Measurements from ENCODE around the gene WTAP. TPM values are rescaled to one million over a fixed set of nuclear protein-coding genes. Genes with fewer than 3 reads are reported as not detected.
"Not testable (repeated sequence)": the region's sequence is repeated elsewhere in the genome, so short reads cannot be mapped to it uniquely, and the experiment has no call there.

Gene WTAP
- total RNA-seq, 1 donor from 2014 or later: 88.3 TPM

DNA sequence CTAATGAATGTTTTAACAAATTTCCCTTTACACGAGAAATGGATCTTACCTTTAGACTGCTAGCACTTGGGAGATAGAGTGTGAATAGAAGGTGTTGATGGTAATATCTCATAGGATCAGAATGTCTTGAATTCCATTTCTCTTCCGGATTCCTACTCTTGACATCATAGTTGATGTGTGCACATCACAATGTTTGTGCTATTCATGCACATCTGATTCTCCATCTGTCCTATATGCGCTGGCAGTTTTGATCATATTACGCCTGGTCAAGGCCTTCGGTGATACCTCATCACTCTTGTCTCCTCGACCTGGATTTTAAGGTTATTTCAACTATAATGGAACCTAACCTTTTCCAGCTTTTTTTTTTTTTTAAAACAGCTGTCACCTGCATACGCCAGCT, 17.8 kb downstream of the WTAP start:
- no peak for DNase-seq (ENCODE audit: low read depth)
- Histone ChIP-seq H3K36me3 (ENCODE audit: control insufficient read depth, insufficient read depth, low read length) (peaks cover 1% of the 10 kb centered on the region), H3K4me3 (ENCODE audit: low read depth, low read length) (no peak overlapping the region), H3K27me3 (ENCODE audit: control insufficient read depth, insufficient read depth, low read length) (no peaks in the 10 kb centered on the region)
- no peak for TF ChIP-seq CTCF (IDR thresholded peaks at IDR 0.05; ENCODE audit: insufficient read depth, low read length, poor library complexity, severe bottlenecking)

DNA sequence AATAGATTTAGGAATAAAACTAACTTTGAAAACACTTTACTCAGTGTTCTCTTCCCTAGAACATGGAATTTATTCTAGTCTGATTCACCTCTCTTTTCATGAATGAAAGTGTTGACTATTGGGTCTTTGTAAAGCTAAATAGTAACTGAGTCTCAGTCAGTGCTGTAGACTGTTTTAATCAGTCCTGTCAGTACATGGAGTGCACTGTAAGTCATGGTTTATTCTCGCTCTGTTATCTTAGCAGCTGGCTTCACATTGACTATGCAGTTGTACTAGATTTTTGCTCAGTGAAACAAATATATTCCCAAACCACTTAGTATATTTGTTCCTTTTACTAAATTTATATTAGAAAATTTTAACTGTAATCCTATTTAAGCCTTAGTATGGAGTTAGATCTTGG, 19.5 kb downstream of the WTAP start:
- Histone ChIP-seq H3K4me3 (ENCODE audit: low read depth, low read length) (no peak overlapping the region), H3K36me3 (ENCODE audit: control insufficient read depth, insufficient read depth, low read length) (peaks cover 1% of the 10 kb centered on the region), H3K27me3 (ENCODE audit: control insufficient read depth, insufficient read depth, low read length) (no peaks in the 10 kb centered on the region)
- no peak for TF ChIP-seq CTCF (IDR thresholded peaks at IDR 0.05; ENCODE audit: insufficient read depth, low read length, poor library complexity, severe bottlenecking)
- DNase-seq (ENCODE audit: low read depth): no peak

DNA sequence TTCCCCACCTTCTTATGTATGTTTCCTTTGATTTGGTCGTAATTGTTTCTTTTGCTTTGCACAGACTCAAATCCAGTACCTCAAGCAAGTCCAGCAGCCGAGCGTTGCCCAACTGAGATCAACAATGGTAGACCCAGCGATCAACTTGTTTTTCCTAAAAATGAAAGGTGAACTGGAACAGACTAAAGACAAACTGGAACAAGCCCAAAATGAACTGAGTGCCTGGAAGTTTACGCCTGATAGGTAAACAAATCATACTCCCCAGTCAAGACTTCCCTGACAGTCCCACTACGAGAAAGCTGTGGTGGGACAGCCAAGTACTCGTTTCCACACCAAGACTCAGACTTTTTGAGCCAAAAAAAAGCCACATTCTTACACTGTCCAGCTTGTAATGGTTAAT, 20.8 kb downstream of the WTAP start:
- H3K27me3 ChIP-seq (ENCODE audit: control insufficient read depth, insufficient read depth, low read length); DNase-seq (ENCODE audit: low read depth); H3K36me3 ChIP-seq (ENCODE audit: control insufficient read depth, insufficient read depth, low read length); H3K4me3 ChIP-seq (ENCODE audit: low read depth, low read length): not testable (repeated sequence)

- peaks cover 3% of the 10 kb centered on the region for H3K36me3 ChIP-seq (ENCODE audit: control insufficient read depth, insufficient read depth, low read length)
- TF ChIP-seq CTCF (IDR thresholded peaks at IDR 0.05; ENCODE audit: insufficient read depth, low read length, poor library complexity, severe bottlenecking): no peak
- H3K4me3 ChIP-seq (ENCODE audit: low read depth, low read length): no peak overlapping the region
- no peaks in the 10 kb centered on the region for H3K27me3 ChIP-seq (ENCODE audit: control insufficient read depth, insufficient read depth, low read length)
- no peak for DNase-seq (ENCODE audit: low read depth)
Measured at GRCh38 chr6:159751448-159751847, 24.1 kb downstream of the WTAP start.

DNA sequence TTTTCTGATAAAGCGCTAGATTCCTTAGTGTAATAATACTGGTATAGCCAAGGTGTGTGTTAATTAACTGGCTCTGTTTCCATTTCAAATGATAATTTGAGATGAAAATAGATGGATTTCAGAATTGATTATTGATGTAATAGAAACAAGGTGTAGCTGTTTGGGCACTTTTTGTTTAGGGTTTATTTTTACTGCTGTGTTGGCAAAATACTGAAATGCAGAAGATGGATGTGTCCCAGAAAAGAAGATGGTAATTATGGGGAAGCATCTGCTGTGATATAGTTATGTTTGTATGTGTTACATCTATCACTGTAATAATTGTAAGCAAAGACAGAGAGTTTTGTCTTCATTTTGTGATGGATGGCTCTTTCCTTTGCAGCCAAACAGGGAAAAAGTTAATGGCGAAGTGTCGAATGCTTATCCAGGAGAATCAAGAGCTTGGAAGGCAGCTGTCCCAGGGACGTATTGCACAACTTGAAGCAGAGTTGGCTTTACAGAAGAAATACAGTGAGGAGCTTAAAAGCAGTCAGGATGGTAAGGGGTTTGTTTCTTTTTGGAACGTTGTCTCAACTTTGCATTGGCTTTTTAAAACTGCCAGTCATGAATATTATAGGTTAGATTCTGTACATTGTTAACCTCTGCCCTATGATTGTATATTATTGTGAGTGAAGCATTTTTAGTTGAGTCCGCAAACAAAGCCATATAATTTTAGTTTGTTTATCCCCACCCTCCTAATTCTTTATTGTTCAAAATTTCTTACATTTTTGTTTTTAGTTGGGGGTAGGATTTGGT, 26.0 kb downstream of the WTAP start:
- no peak for DNase-seq (ENCODE audit: low read depth)
- H3K4me3 ChIP-seq (ENCODE audit: low read depth, low read length): no peak overlapping the region
- H3K36me3 ChIP-seq (ENCODE audit: control insufficient read depth, insufficient read depth, low read length): peaks cover 3% of the 10 kb centered on the region
- TF ChIP-seq CTCF (IDR thresholded peaks at IDR 0.05; ENCODE audit: insufficient read depth, low read length, poor library complexity, severe bottlenecking): no peak
- H3K27me3 ChIP-seq (ENCODE audit: control insufficient read depth, insufficient read depth, low read length): no peaks in the 10 kb centered on the region

DNA sequence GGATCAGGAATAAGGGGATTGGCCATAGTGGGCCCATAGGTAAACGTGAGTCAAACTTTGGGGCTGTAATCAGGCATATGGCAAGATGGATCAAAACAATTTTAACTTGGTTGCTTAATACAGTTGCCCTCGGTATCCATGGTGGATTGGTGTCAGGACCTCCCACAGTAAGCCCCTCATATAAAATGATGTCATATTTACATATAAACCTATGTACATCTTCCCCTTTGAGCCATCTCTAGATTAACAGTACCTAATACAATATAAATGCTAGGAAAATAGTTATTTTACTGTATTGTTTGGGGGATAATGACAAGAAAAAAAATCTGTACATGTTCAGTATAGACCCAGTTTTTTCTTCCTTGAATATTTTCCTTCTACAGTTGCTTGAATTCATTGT, 27.1 kb downstream of the WTAP start:
- Histone ChIP-seq H3K4me3 (ENCODE audit: low read depth, low read length) (no peak overlapping the region), H3K27me3 (ENCODE audit: control insufficient read depth, insufficient read depth, low read length) (no peaks in the 10 kb centered on the region), H3K36me3 (ENCODE audit: control insufficient read depth, insufficient read depth, low read length) (peaks cover 3% of the 10 kb centered on the region)
- no peak for TF ChIP-seq CTCF (IDR thresholded peaks at IDR 0.05; ENCODE audit: insufficient read depth, low read length, poor library complexity, severe bottlenecking)
- DNase-seq (ENCODE audit: low read depth): no peak
